Endothelial cell of umbilical vein (primary cell): ENCODE measurements around the gene RAB7A. TPM values are rescaled to one million over a fixed set of nuclear protein-coding genes. Genes with fewer than 3 reads are reported as not detected.

Source experiments
- BruUV-seq: library from RNA; stranded (reverse); fragments of 400-500 nt; replicated peaks from 2 replicates; lab custom pipeline; 2021; lab: Mats Ljungman, UMichigan
- CTCF ChIA-PET: fragments of 300-600, 350-600 bp; sonication (Branson Sonifier 250); formaldehyde crosslinking; loops from one replicate; lab custom pipeline; 2021; ENCODE audit warnings: antibody characterized with exemption, inconsistent platforms; lab: Charles Lee
- POLR2A ChIA-PET: fragments of 300-600, 350-600 bp; sonication (Branson Sonifier 250); formaldehyde crosslinking; loops from one replicate; lab custom pipeline; 2021; ENCODE audit warnings: antibody characterized with exemption, inconsistent platforms; lab: Charles Lee
- DNase-seq: peaks from one replicate; pipeline ENCODE4 v3.0.0-alpha.2; 2011; ENCODE audit warnings: low read depth, low spot score
- FAIRE-seq: peaks from 2 replicates; lab custom pipeline; 2011; peaks lifted over from hg19 to GRCh38; lab: Jason Lieb, UNC
- H2AFZ ChIP-seq: 2 replicates; pipeline ENCODE4 v1.6.0; 2012; ENCODE audit warnings: low read depth, low read length, control low read depth, inconsistent platforms
- H3K27ac ChIP-seq: 2 replicates; pipeline ENCODE4 v1.5.1; 2011; ENCODE audit warnings: low read depth, mild to moderate bottlenecking, control low read depth, low read length, moderate library complexity; ENCODE audit not compliant: insufficient read depth
- H3K27me3 ChIP-seq, 2 experiments: 2 replicates each; pipeline versions ENCODE4 v1.6.0 to v1.6.1; 2011; ENCODE audit warnings: low read length in 2 of 2, mixed read lengths in 1 of 2; ENCODE audit not compliant: control insufficient read depth in 2 of 2, insufficient read depth in 2 of 2
- H3K36me3 ChIP-seq, 2 experiments: 2 replicates in 1 of 2; 3 replicates in 1 of 2; pipeline ENCODE4 v1.5.1; 2011; ENCODE audit warnings: low read length in 2 of 2, mild to moderate bottlenecking in 1 of 2, moderate library complexity in 1 of 2; ENCODE audit not compliant: control insufficient read depth in 2 of 2, insufficient read depth in 2 of 2; ENCODE audit errors: extremely low read depth in 1 of 2
- H3K4me1 ChIP-seq: 3 replicates; pipeline ENCODE4 v1.5.1; 2011; ENCODE audit warnings: mild to moderate bottlenecking, low read length; ENCODE audit not compliant: control insufficient read depth, insufficient read depth; ENCODE audit errors: extremely low read depth
- H3K4me2 ChIP-seq: 2 replicates; pipeline ENCODE4 v1.6.1; 2011; ENCODE audit warnings: low read length, control low read depth, mixed read lengths; ENCODE audit not compliant: insufficient read depth
- H3K4me3 ChIP-seq, 3 experiments: fragments of 200-600 bp in 1 of 3; sonication (generic), shearing (Covaris generic) in 1 of 3; replicated peaks in 1 of 3; 2 replicates each; pipeline ENCODE4 v1.5.1; 2011 to 2016; ENCODE audit warnings: control low read depth in 3 of 3, low read length in 3 of 3, mild to moderate bottlenecking in 2 of 3, inconsistent platforms in 1 of 3, low read depth in 1 of 3, moderate library complexity in 1 of 3; ENCODE audit not compliant: insufficient read depth in 1 of 3
- H3K79me2 ChIP-seq: 2 replicates; pipeline ENCODE4 v1.6.0; 2012; ENCODE audit warnings: low read length, inconsistent platforms; ENCODE audit not compliant: control insufficient read depth, insufficient read depth
- H3K9ac ChIP-seq: replicated peaks from 2 replicates; pipeline ENCODE3; 2011; ENCODE audit warnings: low read length, control low read depth; ENCODE audit not compliant: insufficient read depth; ENCODE audit errors: extremely low read depth
- H3K9me1 ChIP-seq: replicated peaks from 3 replicates; pipeline ENCODE4 v1.6.0; 2011; ENCODE audit warnings: mild to moderate bottlenecking, low read length; ENCODE audit not compliant: control insufficient read depth, insufficient read depth; ENCODE audit errors: extremely low read depth
- H3K9me3 ChIP-seq: replicated peaks from 2 replicates; pipeline ENCODE4 v1.5.1; 2012; ENCODE audit warnings: low read length, inconsistent platforms; ENCODE audit not compliant: control insufficient read depth, insufficient read depth
- H4K20me1 ChIP-seq: replicated peaks from 2 replicates; pipeline ENCODE3; 2011; ENCODE audit warnings: mild to moderate bottlenecking, low read length; ENCODE audit not compliant: control insufficient read depth, insufficient read depth; ENCODE audit errors: extremely low read depth
- EZH2 ChIP-seq: IDR thresholded peaks from 2 replicates; pipeline ENCODE4 v1.6.1; 2012; ENCODE audit warnings: borderline replicate concordance, low read depth, mild to moderate bottlenecking, moderate library complexity, low read length, inconsistent platforms; ENCODE audit not compliant: severe bottlenecking
- FOS ChIP-seq: IDR thresholded peaks from 2 replicates; pipeline ENCODE4 v1.6.1; 2011; ENCODE audit warnings: mild to moderate bottlenecking, low read length, moderate library complexity, borderline replicate concordance; ENCODE audit not compliant: insufficient read depth
- GATA2 ChIP-seq: IDR thresholded peaks from 2 replicates; pipeline ENCODE4 v1.7.0; 2011; ENCODE audit warnings: low read depth, mild to moderate bottlenecking, moderate library complexity, mixed read lengths, low read length; ENCODE audit not compliant: insufficient read length, insufficient read depth
- JUN ChIP-seq: IDR thresholded peaks from 2 replicates; pipeline ENCODE4 v1.6.1; 2011; ENCODE audit warnings: borderline replicate concordance, low read depth; ENCODE audit not compliant: insufficient read length, insufficient read depth
- MAX ChIP-seq: IDR thresholded peaks from 2 replicates; pipeline ENCODE4 v1.6.1; 2011; ENCODE audit not compliant: insufficient read depth, insufficient read length
- MYC ChIP-seq: IDR thresholded peaks from one replicate; pipeline ENCODE4 v1.6.1; 2011; ENCODE audit warnings: mild to moderate bottlenecking, low read depth, low read length
- POLR2A ChIP-seq: IDR thresholded peaks from 2 replicates; pipeline ENCODE4 v1.6.1; 2012; ENCODE audit warnings: low read depth, mild to moderate bottlenecking, control low read depth, low read length
- POLR2AphosphoS5 ChIP-seq: IDR thresholded peaks from 2 replicates; pipeline ENCODE4 v1.6.1; 2012; ENCODE audit warnings: low read depth, mild to moderate bottlenecking, control low read depth, low read length, moderate library complexity; ENCODE audit not compliant: insufficient read depth
- dilution Hi-C: fragments of 300-500 bp; cut with MboI; formaldehyde crosslinking; loops from one replicate; pipeline ENCODE4 v1.15.0; 2019; ENCODE audit warnings: low sequenced_read_pairs; ENCODE audit not compliant: extremely low pct_ligation_motif_present
- intact Hi-C: fragments of 100-400 bp; cut with micrococcal nuclease; formaldehyde crosslinking; loops from one replicate; pipeline ENCODE4 v1.10.0; 2022
- polyA plus RNA-seq, 4 experiments: library from polyadenylated mRNA; depleted of rRNA in 3 of 4; stranded (reverse) in 3 of 4; unstranded in 1 of 4; fragments of >200 nt; gene quantifications; 2 replicates each; pipeline versions ENCODE4 v1.2.1 to v1.2.3, GENCODE V29; 2011 to 2012; ENCODE audit warnings: missing spikeins in 1 of 4
- total RNA-seq: library from RNA; stranded (reverse); gene quantifications from 2 replicates; pipeline ENCODE4 v1.2.3, GENCODE V29; 2021
- TF ChIP-seq, protein P1 (sequence below), 2 donors: IDR thresholded peaks; 1 replicate in 1 of 2; 2 replicates in 1 of 2; pipeline ENCODE4 v1.5.1; 2011; ENCODE audit warnings: low read length in 2 of 2, mild to moderate bottlenecking in 2 of 2, moderate library complexity in 2 of 2, control low read depth in 1 of 2, inconsistent platforms in 1 of 2, low read depth in 1 of 2; ENCODE audit not compliant: insufficient read depth in 1 of 2; ENCODE audit errors: extremely low read depth in 1 of 2

The RAB7A gene
- total and polyA plus RNA-seq, 2 donors (not counting 3 experiments of a cell fraction or from before 2014, with no cell fraction given): 243 to 262 TPM

DNA sequence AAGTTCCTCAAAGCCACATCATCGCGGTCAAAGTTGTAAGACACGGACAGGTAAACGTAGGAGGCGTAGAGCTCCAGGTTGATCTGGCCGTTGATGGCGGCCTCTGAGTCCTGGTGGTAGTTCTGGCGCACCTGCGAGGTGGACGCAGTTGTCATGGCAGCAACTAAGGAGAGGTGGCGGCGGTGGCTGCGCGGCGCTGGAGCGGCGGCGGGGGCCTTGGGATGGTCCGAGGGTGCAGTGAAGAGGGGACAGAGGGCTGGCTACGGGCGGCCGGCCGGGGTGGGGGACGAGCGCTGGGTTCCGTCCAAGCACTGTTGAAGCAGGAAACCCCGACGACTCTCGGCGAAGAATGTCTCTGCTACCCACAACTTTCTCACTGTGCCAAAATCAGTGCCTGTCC is 38.9 kb downstream of the RAB7A start:
- H3K4me2 ChIP-seq: no peak overlapping the region
- H3K4me3 ChIP-seq: no peak overlapping the region
- dilution Hi-C loops: no loop called here
- no peak for FAIRE-seq
- H3K79me2 ChIP-seq: peaks cover 94% of the 10 kb centered on the region
- H2AFZ ChIP-seq: no peak overlapping the region
- no TSS peak for BruUV-seq
- no peaks in the 10 kb centered on the region for H3K27me3 ChIP-seq
- H3K27ac ChIP-seq: no peak overlapping the region
- H3K9me3 ChIP-seq: no peaks in the 10 kb centered on the region
- no peaks in the 10 kb centered on the region for H3K36me3 ChIP-seq
- intact Hi-C loops: no loop called here
- no peak overlapping the region for H3K9ac ChIP-seq
- H3K4me1 ChIP-seq: no peaks in the 10 kb centered on the region
- ChIA-PET CTCF (no interaction called here), POLR2A (no interaction called here)
- H3K9me1 ChIP-seq: no peaks in the 10 kb centered on the region
- no peak for TF ChIP-seq JUN
- TF ChIP-seq, protein P1, sequence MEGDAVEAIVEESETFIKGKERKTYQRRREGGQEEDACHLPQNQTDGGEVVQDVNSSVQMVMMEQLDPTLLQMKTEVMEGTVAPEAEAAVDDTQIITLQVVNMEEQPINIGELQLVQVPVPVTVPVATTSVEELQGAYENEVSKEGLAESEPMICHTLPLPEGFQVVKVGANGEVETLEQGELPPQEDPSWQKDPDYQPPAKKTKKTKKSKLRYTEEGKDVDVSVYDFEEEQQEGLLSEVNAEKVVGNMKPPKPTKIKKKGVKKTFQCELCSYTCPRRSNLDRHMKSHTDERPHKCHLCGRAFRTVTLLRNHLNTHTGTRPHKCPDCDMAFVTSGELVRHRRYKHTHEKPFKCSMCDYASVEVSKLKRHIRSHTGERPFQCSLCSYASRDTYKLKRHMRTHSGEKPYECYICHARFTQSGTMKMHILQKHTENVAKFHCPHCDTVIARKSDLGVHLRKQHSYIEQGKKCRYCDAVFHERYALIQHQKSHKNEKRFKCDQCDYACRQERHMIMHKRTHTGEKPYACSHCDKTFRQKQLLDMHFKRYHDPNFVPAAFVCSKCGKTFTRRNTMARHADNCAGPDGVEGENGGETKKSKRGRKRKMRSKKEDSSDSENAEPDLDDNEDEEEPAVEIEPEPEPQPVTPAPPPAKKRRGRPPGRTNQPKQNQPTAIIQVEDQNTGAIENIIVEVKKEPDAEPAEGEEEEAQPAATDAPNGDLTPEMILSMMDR (IDR thresholded peaks at IDR 0.05; ENCODE audit: extremely low read depth in 1 of 2, insufficient read depth in 1 of 2, low read depth in 1 of 2, low read length in 2 of 2): no peak
- no peak for TF ChIP-seq MYC
- TF ChIP-seq POLR2AphosphoS5: no peak
- no peak for TF ChIP-seq FOS
- no peak for TF ChIP-seq MAX
- TF ChIP-seq EZH2: no peak
- no peak for TF ChIP-seq POLR2A
- no peak for TF ChIP-seq GATA2
- no peak for DNase-seq
- H4K20me1 ChIP-seq: peaks cover 18% of the 10 kb centered on the region
